HepG2 (cell line): ENCODE data around the gene CEP43. TPM values are rescaled to one million over a fixed set of nuclear protein-coding genes. Genes with fewer than 3 reads are reported as not detected.

Experiments used
- ARNTL ChIP-seq: sonication (generic); formaldehyde crosslinking; IDR thresholded peaks from 2 replicates; pipeline ENCODE4 v1.4.0; 2020; ENCODE audit warnings: mild to moderate bottlenecking, missing genetic modification reagents
- HNF4A ChIP-seq: sonication (generic); formaldehyde crosslinking; IDR thresholded peaks from 2 replicates; pipeline ENCODE4 v1.4.0; 2020; ENCODE audit warnings: missing genetic modification reagents
- KMT2B ChIP-seq: IDR thresholded peaks from 2 replicates; pipeline ENCODE4 v1.6.1; 2016; ENCODE audit warnings: missing genetic modification reagents, missing compliant biosample characterization
- LCORL ChIP-seq, 2 experiments: fragments of 450-650 bp in 1 of 2; sonication (generic) in 1 of 2; formaldehyde crosslinking in 1 of 2; IDR thresholded peaks; 2 replicates each; pipeline versions ENCODE4 v1.5.0 to v1.6.1; 2017 to 2020; ENCODE audit warnings: antibody characterized with exemption in 1 of 2, missing genetic modification reagents in 1 of 2
- MAX ChIP-seq: IDR thresholded peaks from 2 replicates; pipeline ENCODE4 v1.6.1; 2012; ENCODE audit warnings: inconsistent platforms
- MTERF4 ChIP-seq: sonication (generic); formaldehyde crosslinking; IDR thresholded peaks from 2 replicates; pipeline ENCODE4 v1.8.0; 2023; ENCODE audit warnings: mild to moderate bottlenecking, missing genetic modification reagents
- NAIF1 ChIP-seq: sonication (generic); formaldehyde crosslinking; IDR thresholded peaks from 2 replicates; pipeline ENCODE4 v1.5.0; 2020; ENCODE audit warnings: mild to moderate bottlenecking, missing genetic modification reagents, borderline replicate concordance
- NCOA2 ChIP-seq: sonication (generic); formaldehyde crosslinking; IDR thresholded peaks from 2 replicates; pipeline ENCODE4 v1.8.0; 2022; ENCODE audit warnings: inconsistent platforms
- RAD21 ChIP-seq: fragments of 450-650 bp; formaldehyde crosslinking; IDR thresholded peaks from 2 replicates; pipeline ENCODE4 v1.5.0; 2020; ENCODE audit warnings: mild to moderate bottlenecking
- RAD51 ChIP-seq: fragments of 450-650 bp; IDR thresholded peaks from 2 replicates; pipeline ENCODE4 v1.6.1; 2016; ENCODE audit warnings: borderline replicate concordance
- RFXAP ChIP-seq: sonication (generic); formaldehyde crosslinking; IDR thresholded peaks from 2 replicates; pipeline ENCODE4 v1.4.0; 2020; ENCODE audit warnings: missing genetic modification reagents, borderline replicate concordance
- SIN3A ChIP-seq: IDR thresholded peaks from 2 replicates; pipeline ENCODE4 v1.6.1; 2011; ENCODE audit warnings: low read depth, mild to moderate bottlenecking, control low read depth, low read length, borderline replicate concordance
- SP4 ChIP-seq: sonication (generic); formaldehyde crosslinking; IDR thresholded peaks from 2 replicates; pipeline ENCODE4 v1.8.1; 2023; ENCODE audit warnings: mild to moderate bottlenecking, missing genetic modification reagents
- TGIF2 ChIP-seq: IDR thresholded peaks from 2 replicates; pipeline ENCODE4 v1.6.1; 2016; ENCODE audit warnings: control low read depth, missing compliant biosample characterization
- USF2 ChIP-seq, 2 experiments: sonication (generic) in 1 of 2; formaldehyde crosslinking in 1 of 2; IDR thresholded peaks; 2 replicates each; pipeline versions ENCODE4 v1.5.1 to v1.6.1; 2011 to 2020; ENCODE audit warnings: borderline replicate concordance in 1 of 2, low read depth in 1 of 2, low read length in 1 of 2, mild to moderate bottlenecking in 1 of 2, missing genetic modification reagents in 1 of 2, moderate library complexity in 1 of 2
- XRCC5 ChIP-seq: fragments of 200-400 bp; formaldehyde crosslinking; optimal IDR thresholded peaks from 2 replicates; pipeline ENCODE3; 2017; ENCODE audit warnings: mild to moderate bottlenecking, low read length
- YEATS2 ChIP-seq: sonication (generic); formaldehyde crosslinking; IDR thresholded peaks from 2 replicates; pipeline ENCODE4 v1.4.0; 2020; ENCODE audit warnings: missing genetic modification reagents, borderline replicate concordance
- ZBTB42 ChIP-seq: sonication (generic); formaldehyde crosslinking; IDR thresholded peaks from 2 replicates; pipeline ENCODE4 v1.5.0; 2020; ENCODE audit warnings: mild to moderate bottlenecking, missing genetic modification reagents
- ZBTB8A ChIP-seq: sonication (generic); formaldehyde crosslinking; IDR thresholded peaks from 2 replicates; pipeline ENCODE4 v1.4.0; 2020; ENCODE audit warnings: mild to moderate bottlenecking, low read depth, missing genetic modification reagents, borderline replicate concordance
- ZGPAT ChIP-seq: IDR thresholded peaks from 2 replicates; pipeline ENCODE4 v1.6.1; 2016; ENCODE audit warnings: mild to moderate bottlenecking
- ZNF205 ChIP-seq: IDR thresholded peaks from 2 replicates; pipeline ENCODE4 v1.6.1; 2018; ENCODE audit warnings: missing biosample characterization, missing genetic modification reagents
- ZNF225 ChIP-seq: sonication (generic); formaldehyde crosslinking; IDR thresholded peaks from 2 replicates; pipeline ENCODE4 v1.4.0; 2020; ENCODE audit warnings: mild to moderate bottlenecking, missing genetic modification reagents
- ZNF234 ChIP-seq: sonication (generic); formaldehyde crosslinking; conservative IDR thresholded peaks from 2 replicates; pipeline ENCODE4 v1.5.1; 2020; ENCODE audit warnings: mild to moderate bottlenecking, missing genetic modification reagents
- ZNF430 ChIP-seq: sonication (generic); formaldehyde crosslinking; IDR thresholded peaks from 2 replicates; pipeline ENCODE4 v1.9.0; 2021; ENCODE audit warnings: mild to moderate bottlenecking, missing genetic modification reagents
- ZNF652 ChIP-seq: IDR thresholded peaks from 2 replicates; pipeline ENCODE4 v1.6.1; 2016; ENCODE audit warnings: low read depth, borderline replicate concordance
- ZNF660 ChIP-seq: sonication (generic); formaldehyde crosslinking; IDR thresholded peaks from 2 replicates; pipeline ENCODE4 v1.5.1; 2020; ENCODE audit warnings: mild to moderate bottlenecking, low read depth, missing genetic modification reagents, borderline replicate concordance
- ZNF816 ChIP-seq: sonication (generic); formaldehyde crosslinking; IDR thresholded peaks from 2 replicates; pipeline ENCODE4 v1.8.0; 2022; ENCODE audit warnings: missing genetic modification reagents, mild to moderate bottlenecking, borderline replicate concordance
- polyA plus RNA-seq, 8 experiments: library from polyadenylated mRNA; depleted of rRNA in 3 of 8; stranded (reverse) in 7 of 8; unstranded in 1 of 8; fragments of >200 nt; fragmentation: Illumina TruSeq in 4 of 8; extraction: Trizol in 4 of 8; gene quantifications; 2 replicates each; pipeline versions ENCODE4 v1.2.1 to v1.2.3, GENCODE V29; 2011 to 2016; ENCODE audit warnings: low read depth in 4 of 8, missing spikeins in 1 of 8, mixed read lengths in 1 of 8; ENCODE audit not compliant: insufficient read depth in 1 of 8
- total RNA-seq, 5 experiments: library from RNA; depleted of rRNA; stranded (reverse); fragments of >200 nt; fragmentation: Illumina TruSeq; extraction: Trizol; gene quantifications; 2 replicates each; pipeline ENCODE4 v1.2.3, GENCODE V29; 2016; ENCODE audit warnings: low read depth in 1 of 5

CEP43 gene
- total and polyA plus RNA-seq, 2 of the 13 experiments (the other 11 are each of a cell fraction or from before 2014, with no cell fraction given): 29.3 to 73.9 TPM

GRCh38 chr6:166997768-166998255 is 1.4 kb upstream of the CEP43 start (continued):
- TF ChIP-seq LCORL (IDR thresholded peaks at IDR 0.05): no peak
- 0 out of 2 replicates have a peak, but pooled peaks have one; percentile 8 for TF ChIP-seq LCORL (CRISPR knock-in tag; IDR thresholded peaks at IDR 0.05)
- TF ChIP-seq SP4: peak; percentile 44; the same call in 1 of the 2 replicates
- no peak for TF ChIP-seq NCOA2 (CRISPR knock-in tag)
- no peak for TF ChIP-seq ZBTB8A
- no peak for TF ChIP-seq ZNF816 (CRISPR knock-in tag)
- TF ChIP-seq YEATS2 (CRISPR knock-in tag): 0 out of 2 replicates have a peak, but pooled peaks have one; percentile 26
- no peak for TF ChIP-seq ZNF234 (CRISPR knock-in tag)
- peak; percentile 34; the same call in 1 of the 2 replicates for TF ChIP-seq TGIF2 (CRISPR knock-in tag)
- TF ChIP-seq KMT2B (CRISPR knock-in tag): peak; percentile 35; the same call in 1 of the 2 replicates
- TF ChIP-seq ZNF660 (CRISPR knock-in tag): no peak
- TF ChIP-seq ARNTL (CRISPR knock-in tag): no peak
- peak; percentile 53 for TF ChIP-seq RAD21
- TF ChIP-seq MAX: peak; percentile 44; the same call in 1 of the 2 replicates
- 0 out of 2 replicates have a peak, but pooled peaks have one; percentile 64 for TF ChIP-seq NAIF1
- no peak for TF ChIP-seq ZNF205 (CRISPR knock-in tag)
- no peak; the same call in 1 of the 2 replicates for TF ChIP-seq ZNF430 (CRISPR knock-in tag)
- TF ChIP-seq USF2 (IDR thresholded peaks at IDR 0.05; ENCODE audit: low read depth, low read length): 0 out of 2 replicates have a peak, but pooled peaks have one; percentile 27
- no peak for TF ChIP-seq USF2 (CRISPR knock-in tag; IDR thresholded peaks at IDR 0.05; ENCODE audit: borderline replicate concordance)
- 0 out of 2 replicates have a peak, but pooled peaks have one; percentile 14 for TF ChIP-seq MTERF4
- no peak for TF ChIP-seq ZGPAT (CRISPR knock-in tag)
- 0 out of 2 replicates have a peak, but pooled peaks have one; percentile 22 for TF ChIP-seq SIN3A
- no peak for TF ChIP-seq ZNF225 (CRISPR knock-in tag)
- 0 out of 2 replicates have a peak, but pooled peaks have one; percentile 7 for TF ChIP-seq ZBTB42 (CRISPR knock-in tag)
- 0 out of 2 replicates have a peak, but pooled peaks have one; percentile 12 for TF ChIP-seq RFXAP (CRISPR knock-in tag)
- peak; percentile 62 for TF ChIP-seq XRCC5
- TF ChIP-seq RAD51: no peak
- TF ChIP-seq ZNF652 (CRISPR knock-in tag): no peak
- TF ChIP-seq HNF4A (CRISPR knock-in tag): no peak
